ENCODE data around the gene AP2A1. TPM values are rescaled to one million over a fixed set of nuclear protein-coding genes. Genes with fewer than 3 reads are reported as not detected.

The AP2A1 gene
- total RNA-seq, 1 experiment from 2014 or later, result 107 TPM

DNA sequence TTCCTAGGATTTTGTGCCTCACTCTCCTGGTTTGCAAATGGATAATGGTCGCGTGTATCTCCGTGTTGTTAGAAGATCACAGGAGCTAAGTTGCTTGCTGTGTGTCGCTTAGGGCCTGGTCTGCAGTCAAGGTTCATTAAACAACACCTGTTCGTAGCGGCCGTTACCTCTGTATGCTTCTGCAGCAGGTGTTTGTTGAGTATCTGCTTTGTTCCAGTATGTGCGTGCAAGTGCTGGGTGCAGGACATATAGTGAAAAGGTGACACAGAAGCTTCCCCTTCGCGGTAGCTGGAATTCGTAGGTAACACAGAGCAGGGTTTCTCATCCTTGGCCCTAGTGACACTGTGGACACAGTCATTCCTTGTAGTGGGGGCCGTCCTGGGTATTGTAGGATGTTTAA, 56.7 kb downstream of the AP2A1 start:
- H3K9me3 ChIP-seq, result no peaks in the 10 kb centered on the region

DNA sequence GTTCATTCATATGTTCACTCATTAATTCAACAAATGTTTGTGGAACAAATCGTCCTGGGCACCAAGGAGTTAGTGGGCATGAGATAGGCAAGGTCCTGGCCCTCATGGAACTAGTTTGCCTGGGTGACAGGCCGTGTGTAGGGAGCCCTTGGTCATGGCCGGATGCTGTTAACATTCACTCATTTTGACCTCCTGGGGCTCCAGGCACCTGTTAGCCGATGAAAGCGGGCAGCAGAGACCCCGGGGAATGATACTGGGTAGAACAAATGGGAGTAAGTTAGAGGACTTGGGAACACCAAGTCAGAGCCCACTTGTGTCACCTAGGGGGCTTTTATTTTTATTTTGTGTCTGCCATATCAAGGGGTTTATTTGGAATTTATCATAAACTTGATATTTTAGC, 57.9 kb downstream of the AP2A1 start:
- no peak overlapping the region for H3K4me3 Mint-ChIP-seq (ENCODE audit: unreplicated experiment)
- BruUV-seq (replicated peaks), result no TSS peak

More for the DNA sequence above, 56.7 kb downstream of the AP2A1 start:
- BruUV-seq (replicated peaks), result no TSS peak
- Mint-ChIP-seq H3K9me3 (ENCODE audit: unreplicated experiment) (no peaks in the 10 kb centered on the region), H3K36me3 (ENCODE audit: insufficient read depth, unreplicated experiment) (peaks cover 47% of the 10 kb centered on the region), H3K27ac (ENCODE audit: unreplicated experiment) (no peak overlapping the region), H3K4me3 (ENCODE audit: unreplicated experiment) (no peak overlapping the region), H3K4me1 (ENCODE audit: low read depth, unreplicated experiment) (peaks cover 7% of the 10 kb centered on the region), H3K27me3 (ENCODE audit: insufficient read depth, unreplicated experiment) (no peaks in the 10 kb centered on the region)
- intact Hi-C loops (cut with micrococcal nuclease; ENCODE audit: unreplicated experiment), result no loop called here
- Histone ChIP-seq H3K27me3 (replicated peaks; ENCODE audit: control insufficient read depth, insufficient read depth, low read length) (no peaks in the 10 kb centered on the region), H3K36me3 (ENCODE audit: control insufficient read depth, insufficient read depth, low read length) (peaks cover 4% of the 10 kb centered on the region), H3K4me3 (ENCODE audit: low read depth, low read length) (no peak overlapping the region), H3K4me1 (no peaks in the 10 kb centered on the region)
- no peak for DNase-seq
- CTCF ChIA-PET, result no interaction called here
- TF ChIP-seq, protein P1, sequence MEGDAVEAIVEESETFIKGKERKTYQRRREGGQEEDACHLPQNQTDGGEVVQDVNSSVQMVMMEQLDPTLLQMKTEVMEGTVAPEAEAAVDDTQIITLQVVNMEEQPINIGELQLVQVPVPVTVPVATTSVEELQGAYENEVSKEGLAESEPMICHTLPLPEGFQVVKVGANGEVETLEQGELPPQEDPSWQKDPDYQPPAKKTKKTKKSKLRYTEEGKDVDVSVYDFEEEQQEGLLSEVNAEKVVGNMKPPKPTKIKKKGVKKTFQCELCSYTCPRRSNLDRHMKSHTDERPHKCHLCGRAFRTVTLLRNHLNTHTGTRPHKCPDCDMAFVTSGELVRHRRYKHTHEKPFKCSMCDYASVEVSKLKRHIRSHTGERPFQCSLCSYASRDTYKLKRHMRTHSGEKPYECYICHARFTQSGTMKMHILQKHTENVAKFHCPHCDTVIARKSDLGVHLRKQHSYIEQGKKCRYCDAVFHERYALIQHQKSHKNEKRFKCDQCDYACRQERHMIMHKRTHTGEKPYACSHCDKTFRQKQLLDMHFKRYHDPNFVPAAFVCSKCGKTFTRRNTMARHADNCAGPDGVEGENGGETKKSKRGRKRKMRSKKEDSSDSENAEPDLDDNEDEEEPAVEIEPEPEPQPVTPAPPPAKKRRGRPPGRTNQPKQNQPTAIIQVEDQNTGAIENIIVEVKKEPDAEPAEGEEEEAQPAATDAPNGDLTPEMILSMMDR (IDR thresholded peaks at IDR 0.05; ENCODE audit: insufficient read depth in 1 of 2, low read depth in 1 of 2, low read length in 1 of 2, severe bottlenecking in 1 of 2, unreplicated experiment in 1 of 2), result no peak
- POLR2A ChIA-PET, result no interaction called here

DNA sequence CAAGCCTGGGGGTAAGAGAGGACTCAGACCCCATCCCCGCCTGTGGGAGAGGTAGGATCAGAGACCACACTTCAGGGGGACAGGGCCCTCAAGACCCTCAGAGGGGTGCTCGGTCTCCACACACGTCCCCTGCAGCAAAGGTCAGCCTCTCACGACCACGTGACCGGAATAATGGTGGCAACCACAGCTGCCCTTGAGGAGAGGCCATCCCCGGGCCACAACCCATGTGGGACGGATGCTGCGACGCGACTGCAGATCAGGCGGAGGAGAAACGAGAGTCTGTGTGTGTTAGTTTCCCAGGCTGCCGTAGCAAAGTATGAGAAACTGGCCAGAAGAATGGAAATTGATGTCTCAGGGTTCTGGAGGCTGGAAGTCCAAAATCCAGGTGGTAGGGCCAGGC, 60.2 kb downstream of the AP2A1 start:
- H3K27me3 ChIP-seq (replicated peaks; ENCODE audit: control insufficient read depth, insufficient read depth, low read length), result no peaks in the 10 kb centered on the region
- no peaks in the 10 kb centered on the region; the same call in none of the 2 replicates for H3K36me3 ChIP-seq (ENCODE audit: control insufficient read depth, insufficient read depth, low read length)
- Mint-ChIP-seq H3K27ac (ENCODE audit: unreplicated experiment) (no peak overlapping the region), H3K9me3 (ENCODE audit: unreplicated experiment) (no peaks in the 10 kb centered on the region), H3K36me3 (ENCODE audit: insufficient read depth, unreplicated experiment) (peaks cover 38% of the 10 kb centered on the region), H3K4me1 (ENCODE audit: low read depth, unreplicated experiment) (no peaks in the 10 kb centered on the region), H3K27me3 (ENCODE audit: insufficient read depth, unreplicated experiment) (no peaks in the 10 kb centered on the region), H3K4me3 (ENCODE audit: unreplicated experiment) (no peak overlapping the region)
- no peaks in the 10 kb centered on the region for H3K9me3 ChIP-seq
- BruUV-seq (replicated peaks), result no TSS peak
- ChIA-PET CTCF (no interaction called here), POLR2A (no interaction called here)
- TF ChIP-seq, protein P1 (IDR thresholded peaks at IDR 0.05; ENCODE audit: insufficient read depth in 1 of 2, low read depth in 1 of 2, low read length in 1 of 2, severe bottlenecking in 1 of 2, unreplicated experiment in 1 of 2), result no peak
- no peak overlapping the region for H3K4me3 ChIP-seq (ENCODE audit: low read depth, low read length)
- intact Hi-C loops (cut with micrococcal nuclease; ENCODE audit: unreplicated experiment), result no loop called here
- DNase-seq, result no peak
- H3K4me1 ChIP-seq, result no peaks in the 10 kb centered on the region

More for the DNA sequence above, 57.9 kb downstream of the AP2A1 start:
- H3K4me1 ChIP-seq, result no peaks in the 10 kb centered on the region
- no peak for DNase-seq
- Mint-ChIP-seq H3K36me3 (ENCODE audit: insufficient read depth, unreplicated experiment) (peaks cover 40% of the 10 kb centered on the region), H3K9me3 (ENCODE audit: unreplicated experiment) (no peaks in the 10 kb centered on the region), H3K27me3 (ENCODE audit: insufficient read depth, unreplicated experiment) (no peaks in the 10 kb centered on the region), H3K4me1 (ENCODE audit: low read depth, unreplicated experiment) (no peaks in the 10 kb centered on the region), H3K27ac (ENCODE audit: unreplicated experiment) (no peak overlapping the region)
- no peak overlapping the region for H3K4me3 ChIP-seq (ENCODE audit: low read depth, low read length)
- ChIA-PET CTCF (no interaction called here), POLR2A (no interaction called here)
- intact Hi-C loops (cut with micrococcal nuclease; ENCODE audit: unreplicated experiment), result no loop called here
- no peaks in the 10 kb centered on the region for H3K27me3 ChIP-seq (replicated peaks; ENCODE audit: control insufficient read depth, insufficient read depth, low read length)
- TF ChIP-seq, protein P1 (IDR thresholded peaks at IDR 0.05; ENCODE audit: insufficient read depth in 1 of 2, low read depth in 1 of 2, low read length in 1 of 2, severe bottlenecking in 1 of 2, unreplicated experiment in 1 of 2), result no peak
- H3K9me3 ChIP-seq, result no peaks in the 10 kb centered on the region
- H3K36me3 ChIP-seq (ENCODE audit: control insufficient read depth, insufficient read depth, low read length), result peaks cover 4% of the 10 kb centered on the region
